ENCODE data around the gene FAM20C. TPM values are rescaled to one million over a fixed set of nuclear protein-coding genes. Genes with fewer than 3 reads are reported as not detected.

FAM20C gene
- total RNA-seq, 4 donors from 2014 or later, result 17.3 to 20.7 (median 19.8) TPM

DNA sequence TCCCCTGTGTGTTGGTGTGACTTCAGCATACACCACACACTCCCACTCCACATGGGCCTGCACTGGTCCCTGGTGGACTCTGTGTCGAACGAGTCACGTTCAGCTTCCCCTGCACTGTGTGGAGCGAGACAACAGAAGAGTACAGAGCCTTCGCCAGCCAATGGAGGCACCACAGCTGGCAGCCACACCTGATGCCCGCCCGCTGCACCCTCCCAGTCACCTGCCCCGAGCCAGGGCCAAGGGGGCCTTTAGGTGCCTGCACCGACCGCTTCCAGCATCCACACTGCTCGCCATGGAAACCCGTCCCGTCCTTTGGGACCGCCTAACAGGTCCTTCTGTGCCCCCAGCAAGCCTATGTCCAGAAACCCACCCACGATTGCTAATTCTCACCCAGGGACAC is 106.8 kb downstream of the FAM20C start:
- no peak overlapping the region for H3K4me3 ChIP-seq (ENCODE audit: low read depth, poor library complexity, severe bottlenecking)
- WGBS, 2 donors, result 91 to 93% methylated on average over 15 of the region's 15 CpGs
- peak in 1 of 2 donors; percentile 73 for DNase-seq (ENCODE audit: low spot score in 2 of 2)
- TF ChIP-seq, protein P1, sequence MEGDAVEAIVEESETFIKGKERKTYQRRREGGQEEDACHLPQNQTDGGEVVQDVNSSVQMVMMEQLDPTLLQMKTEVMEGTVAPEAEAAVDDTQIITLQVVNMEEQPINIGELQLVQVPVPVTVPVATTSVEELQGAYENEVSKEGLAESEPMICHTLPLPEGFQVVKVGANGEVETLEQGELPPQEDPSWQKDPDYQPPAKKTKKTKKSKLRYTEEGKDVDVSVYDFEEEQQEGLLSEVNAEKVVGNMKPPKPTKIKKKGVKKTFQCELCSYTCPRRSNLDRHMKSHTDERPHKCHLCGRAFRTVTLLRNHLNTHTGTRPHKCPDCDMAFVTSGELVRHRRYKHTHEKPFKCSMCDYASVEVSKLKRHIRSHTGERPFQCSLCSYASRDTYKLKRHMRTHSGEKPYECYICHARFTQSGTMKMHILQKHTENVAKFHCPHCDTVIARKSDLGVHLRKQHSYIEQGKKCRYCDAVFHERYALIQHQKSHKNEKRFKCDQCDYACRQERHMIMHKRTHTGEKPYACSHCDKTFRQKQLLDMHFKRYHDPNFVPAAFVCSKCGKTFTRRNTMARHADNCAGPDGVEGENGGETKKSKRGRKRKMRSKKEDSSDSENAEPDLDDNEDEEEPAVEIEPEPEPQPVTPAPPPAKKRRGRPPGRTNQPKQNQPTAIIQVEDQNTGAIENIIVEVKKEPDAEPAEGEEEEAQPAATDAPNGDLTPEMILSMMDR (IDR thresholded peaks at IDR 0.05), result no peak
- TF ChIP-seq POLR2A (IDR thresholded peaks at IDR 0.05), result no peak
- intact Hi-C loops (cut with DNase I; ENCODE audit: low total_unique reads), result no loop called here

DNA sequence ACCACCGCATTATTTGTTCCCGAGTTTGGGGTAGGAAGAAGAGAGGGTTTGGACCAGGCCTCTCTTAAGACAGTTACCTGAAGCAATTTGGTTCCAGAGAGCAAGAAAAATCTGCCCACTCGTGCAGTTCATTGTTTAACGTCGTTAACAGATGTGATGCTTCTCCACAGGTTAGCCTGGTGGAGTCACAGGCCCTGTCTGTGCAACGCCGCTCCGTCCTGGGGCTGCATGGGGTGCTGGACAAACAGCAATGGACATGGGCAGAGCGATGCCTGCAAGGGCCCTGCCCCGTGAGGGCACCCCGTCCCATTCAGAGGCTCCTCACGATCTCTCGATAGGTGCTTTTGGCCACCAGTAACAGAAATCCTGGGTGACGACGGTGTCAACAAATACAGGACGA is 107.3 kb downstream of the FAM20C start:
- WGBS, 2 donors, result 88 to 89% methylated on average over 16 of the region's 16 CpGs
- no peak for TF ChIP-seq POLR2A (IDR thresholded peaks at IDR 0.05)
- TF ChIP-seq, protein P1 (IDR thresholded peaks at IDR 0.05), result no peak
- peak in 1 of 2 donors; percentile 80 for DNase-seq (ENCODE audit: low spot score in 2 of 2)
- intact Hi-C loops (cut with DNase I; ENCODE audit: low total_unique reads), result no loop called here
- no peak overlapping the region for H3K4me3 ChIP-seq (ENCODE audit: low read depth, poor library complexity, severe bottlenecking)

- intact Hi-C loops (cut with DNase I; ENCODE audit: low total_unique reads), result no loop called here
- H3K4me3 ChIP-seq (ENCODE audit: low read depth, poor library complexity, severe bottlenecking), result no peak overlapping the region
- peak in 1 of 2 donors; percentile 60 for DNase-seq (ENCODE audit: low spot score in 2 of 2)
- 86 to 88% methylated on average over 10 of the region's 10 CpGs for WGBS, 2 donors
- TF ChIP-seq, protein P1 (IDR thresholded peaks at IDR 0.05), result no peak
- no peak for TF ChIP-seq POLR2A (IDR thresholded peaks at IDR 0.05)
Measured at GRCh38 chr7:300048-300447, 107.7 kb downstream of the FAM20C start.

- DNase-seq (ENCODE audit: low spot score in 2 of 2), result peak in 1 of 2 donors; percentile 20
- intact Hi-C loops (cut with DNase I; ENCODE audit: low total_unique reads), result no loop called here
- no peak overlapping the region for H3K4me3 ChIP-seq (ENCODE audit: low read depth, poor library complexity, severe bottlenecking)
- no peak for TF ChIP-seq POLR2A (IDR thresholded peaks at IDR 0.05)
- TF ChIP-seq, protein P1 (IDR thresholded peaks at IDR 0.05), result no peak
- WGBS, 2 donors, result 89 to 94% methylated on average over 13 of the region's 13 CpGs
Measured at GRCh38 chr7:300546-301290, 108.3 kb downstream of the FAM20C start.

DNA sequence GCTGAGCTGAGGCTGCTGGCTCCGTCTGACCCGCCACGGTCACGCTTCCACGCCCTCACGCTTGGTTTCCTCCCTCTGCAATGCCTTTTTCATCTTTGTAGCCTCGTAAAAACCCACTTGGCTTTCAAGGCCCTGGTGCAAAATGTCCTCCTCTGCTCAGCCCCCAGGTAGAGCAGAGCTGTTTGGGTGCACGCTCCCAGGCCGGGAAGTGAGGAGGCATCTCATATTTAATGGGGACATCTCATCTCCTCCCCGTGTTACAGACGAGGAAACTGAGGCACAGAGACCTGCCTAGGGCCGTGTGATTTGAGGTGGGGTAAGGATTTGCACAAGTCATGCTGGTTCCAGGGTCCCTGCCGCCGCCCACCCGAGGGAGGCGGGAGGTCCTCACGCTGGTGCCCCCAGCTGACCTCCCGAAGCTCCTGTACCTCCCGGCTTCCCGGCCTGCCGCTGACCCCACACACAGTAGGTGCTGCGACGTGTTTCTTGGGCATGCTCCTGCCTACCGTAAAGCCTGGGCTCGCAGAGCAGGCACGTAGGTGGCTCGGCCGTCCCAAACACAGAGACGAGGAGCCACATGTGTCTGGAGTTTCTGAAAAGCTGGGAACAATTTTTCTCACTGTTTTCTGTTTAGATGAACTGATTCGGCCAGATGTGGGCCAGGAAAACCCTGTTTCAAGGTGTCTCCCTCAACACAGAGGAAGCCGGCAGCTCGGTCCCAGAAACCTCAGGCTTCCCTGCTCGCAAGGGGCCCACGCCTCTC is 109.1 kb downstream of the FAM20C start:
- intact Hi-C loops (cut with DNase I; ENCODE audit: low total_unique reads), result no loop called here
- H3K4me3 ChIP-seq (ENCODE audit: low read depth, poor library complexity, severe bottlenecking), result no peak overlapping the region
- WGBS, 2 donors, result 78% methylated on average over 27 to 34 of the region's 34 CpGs
- TF ChIP-seq POLR2A (IDR thresholded peaks at IDR 0.05), result no peak
- TF ChIP-seq, protein P1 (IDR thresholded peaks at IDR 0.05), result no peak
- DNase-seq (ENCODE audit: low spot score in 2 of 2), result peak in 1 of 2 donors; percentile 76
